Endothelial cell of umbilical vein (primary cell): ENCODE data around the gene MSRB2. TPM values are rescaled to one million over a fixed set of nuclear protein-coding genes. Genes with fewer than 3 reads are reported as not detected.

Experiments
- BruUV-seq: library from RNA; stranded (reverse); fragments of 400-500 nt; replicated peaks from 2 replicates; lab custom pipeline; 2021; lab: Mats Ljungman, UMichigan
- CTCF ChIA-PET: fragments of 300-600, 350-600 bp; sonication (Branson Sonifier 250); formaldehyde crosslinking; loops from one replicate; lab custom pipeline; 2021; ENCODE audit warnings: antibody characterized with exemption, inconsistent platforms; lab: Charles Lee
- POLR2A ChIA-PET: fragments of 300-600, 350-600 bp; sonication (Branson Sonifier 250); formaldehyde crosslinking; loops from one replicate; lab custom pipeline; 2021; ENCODE audit warnings: antibody characterized with exemption, inconsistent platforms; lab: Charles Lee
- DNase-seq: peaks from one replicate; pipeline ENCODE4 v3.0.0-alpha.2; 2011; ENCODE audit warnings: low read depth, low spot score
- FAIRE-seq: peaks from 2 replicates; lab custom pipeline; 2011; peaks lifted over from hg19 to GRCh38; lab: Jason Lieb, UNC
- H2AFZ ChIP-seq: 2 replicates; pipeline ENCODE4 v1.6.0; 2012; ENCODE audit warnings: low read depth, low read length, control low read depth, inconsistent platforms
- H3K27ac ChIP-seq: 2 replicates; pipeline ENCODE4 v1.5.1; 2011; ENCODE audit warnings: low read depth, mild to moderate bottlenecking, control low read depth, low read length, moderate library complexity; ENCODE audit not compliant: insufficient read depth
- H3K27me3 ChIP-seq, 2 experiments: 2 replicates each; pipeline versions ENCODE4 v1.6.0 to v1.6.1; 2011; ENCODE audit warnings: low read length in 2 of 2, mixed read lengths in 1 of 2; ENCODE audit not compliant: control insufficient read depth in 2 of 2, insufficient read depth in 2 of 2
- H3K36me3 ChIP-seq, 2 experiments: 2 replicates in 1 of 2; 3 replicates in 1 of 2; pipeline ENCODE4 v1.5.1; 2011; ENCODE audit warnings: low read length in 2 of 2, mild to moderate bottlenecking in 1 of 2, moderate library complexity in 1 of 2; ENCODE audit not compliant: control insufficient read depth in 2 of 2, insufficient read depth in 2 of 2; ENCODE audit errors: extremely low read depth in 1 of 2
- H3K4me1 ChIP-seq: 3 replicates; pipeline ENCODE4 v1.5.1; 2011; ENCODE audit warnings: mild to moderate bottlenecking, low read length; ENCODE audit not compliant: control insufficient read depth, insufficient read depth; ENCODE audit errors: extremely low read depth
- H3K4me2 ChIP-seq: 2 replicates; pipeline ENCODE4 v1.6.1; 2011; ENCODE audit warnings: low read length, control low read depth, mixed read lengths; ENCODE audit not compliant: insufficient read depth
- H3K4me3 ChIP-seq, 3 experiments: fragments of 200-600 bp in 1 of 3; sonication (generic), shearing (Covaris generic) in 1 of 3; replicated peaks in 1 of 3; 2 replicates each; pipeline ENCODE4 v1.5.1; 2011 to 2016; ENCODE audit warnings: control low read depth in 3 of 3, low read length in 3 of 3, mild to moderate bottlenecking in 2 of 3, inconsistent platforms in 1 of 3, low read depth in 1 of 3, moderate library complexity in 1 of 3; ENCODE audit not compliant: insufficient read depth in 1 of 3
- H3K79me2 ChIP-seq: 2 replicates; pipeline ENCODE4 v1.6.0; 2012; ENCODE audit warnings: low read length, inconsistent platforms; ENCODE audit not compliant: control insufficient read depth, insufficient read depth
- H3K9ac ChIP-seq: replicated peaks from 2 replicates; pipeline ENCODE3; 2011; ENCODE audit warnings: low read length, control low read depth; ENCODE audit not compliant: insufficient read depth; ENCODE audit errors: extremely low read depth
- H3K9me1 ChIP-seq: replicated peaks from 3 replicates; pipeline ENCODE4 v1.6.0; 2011; ENCODE audit warnings: mild to moderate bottlenecking, low read length; ENCODE audit not compliant: control insufficient read depth, insufficient read depth; ENCODE audit errors: extremely low read depth
- H3K9me3 ChIP-seq: replicated peaks from 2 replicates; pipeline ENCODE4 v1.5.1; 2012; ENCODE audit warnings: low read length, inconsistent platforms; ENCODE audit not compliant: control insufficient read depth, insufficient read depth
- H4K20me1 ChIP-seq: replicated peaks from 2 replicates; pipeline ENCODE3; 2011; ENCODE audit warnings: mild to moderate bottlenecking, low read length; ENCODE audit not compliant: control insufficient read depth, insufficient read depth; ENCODE audit errors: extremely low read depth
- CTCF ChIP-seq, 2 donors: IDR thresholded peaks; 1 replicate in 1 of 2; 2 replicates in 1 of 2; pipeline ENCODE4 v1.5.1; 2011; ENCODE audit warnings: low read length in 2 of 2, mild to moderate bottlenecking in 2 of 2, moderate library complexity in 2 of 2, control low read depth in 1 of 2, inconsistent platforms in 1 of 2, low read depth in 1 of 2; ENCODE audit not compliant: insufficient read depth in 1 of 2; ENCODE audit errors: extremely low read depth in 1 of 2
- EZH2 ChIP-seq: IDR thresholded peaks from 2 replicates; pipeline ENCODE4 v1.6.1; 2012; ENCODE audit warnings: borderline replicate concordance, low read depth, mild to moderate bottlenecking, moderate library complexity, low read length, inconsistent platforms; ENCODE audit not compliant: severe bottlenecking
- FOS ChIP-seq: IDR thresholded peaks from 2 replicates; pipeline ENCODE4 v1.6.1; 2011; ENCODE audit warnings: mild to moderate bottlenecking, low read length, moderate library complexity, borderline replicate concordance; ENCODE audit not compliant: insufficient read depth
- GATA2 ChIP-seq: IDR thresholded peaks from 2 replicates; pipeline ENCODE4 v1.7.0; 2011; ENCODE audit warnings: low read depth, mild to moderate bottlenecking, moderate library complexity, mixed read lengths, low read length; ENCODE audit not compliant: insufficient read length, insufficient read depth
- JUN ChIP-seq: IDR thresholded peaks from 2 replicates; pipeline ENCODE4 v1.6.1; 2011; ENCODE audit warnings: borderline replicate concordance, low read depth; ENCODE audit not compliant: insufficient read length, insufficient read depth
- MYC ChIP-seq: IDR thresholded peaks from one replicate; pipeline ENCODE4 v1.6.1; 2011; ENCODE audit warnings: mild to moderate bottlenecking, low read depth, low read length
- POLR2A ChIP-seq: IDR thresholded peaks from 2 replicates; pipeline ENCODE4 v1.6.1; 2012; ENCODE audit warnings: low read depth, mild to moderate bottlenecking, control low read depth, low read length
- POLR2AphosphoS5 ChIP-seq: IDR thresholded peaks from 2 replicates; pipeline ENCODE4 v1.6.1; 2012; ENCODE audit warnings: low read depth, mild to moderate bottlenecking, control low read depth, low read length, moderate library complexity; ENCODE audit not compliant: insufficient read depth
- dilution Hi-C: fragments of 300-500 bp; cut with MboI; formaldehyde crosslinking; loops from one replicate; pipeline ENCODE4 v1.15.0; 2019; ENCODE audit warnings: low sequenced_read_pairs; ENCODE audit not compliant: extremely low pct_ligation_motif_present
- intact Hi-C: fragments of 100-400 bp; cut with micrococcal nuclease; formaldehyde crosslinking; loops from one replicate; pipeline ENCODE4 v1.10.0; 2022
- polyA plus RNA-seq, 4 experiments: library from polyadenylated mRNA; depleted of rRNA in 3 of 4; stranded (reverse) in 3 of 4; unstranded in 1 of 4; fragments of >200 nt; gene quantifications; 2 replicates each; pipeline versions ENCODE4 v1.2.1 to v1.2.3, GENCODE V29; 2011 to 2012; ENCODE audit warnings: missing spikeins in 1 of 4
- total RNA-seq: library from RNA; stranded (reverse); gene quantifications from 2 replicates; pipeline ENCODE4 v1.2.3, GENCODE V29; 2021
- TF ChIP-seq, protein P1 (sequence below): IDR thresholded peaks from 2 replicates; pipeline ENCODE4 v1.6.1; 2011; ENCODE audit not compliant: insufficient read depth, insufficient read length

The MSRB2 gene
- total and polyA plus RNA-seq, 2 donors (not counting 3 experiments of a cell fraction or from before 2014, with no cell fraction given): 16.2 to 20.6 TPM

DNA sequence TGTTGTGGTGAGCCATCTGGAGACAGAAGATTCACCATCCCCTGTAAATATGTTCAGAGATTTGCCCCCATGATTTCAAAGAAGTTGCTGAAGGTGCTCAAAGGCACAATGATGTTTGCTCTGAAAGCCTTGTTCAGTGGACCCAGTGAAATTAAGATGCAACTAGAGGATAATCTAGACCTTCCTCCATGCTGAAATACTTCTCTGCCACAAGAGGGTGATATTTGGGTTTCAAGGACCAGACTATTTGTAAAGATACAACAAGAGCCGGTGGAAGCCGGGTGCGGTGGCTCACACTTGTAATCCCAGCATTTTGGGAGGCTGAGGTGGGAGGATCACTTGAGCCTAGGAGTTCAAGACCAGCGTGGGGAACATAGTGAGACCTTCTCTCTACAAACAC, 13.5 kb upstream of the MSRB2 start:
- H3K4me3 ChIP-seq: no peak overlapping the region
- FAIRE-seq (no peak), DNase-seq (peak; percentile 7)
- POLR2A ChIA-PET: no interaction called here
- no peaks in the 10 kb centered on the region for H4K20me1 ChIP-seq
- peaks cover 11 to 34% of the 10 kb centered on the region in 2 experiments for H3K27me3 ChIP-seq
- H3K9me1 ChIP-seq: no peaks in the 10 kb centered on the region
- no peaks in the 10 kb centered on the region for H3K36me3 ChIP-seq
- no peak overlapping the region for H3K9ac ChIP-seq
- dilution Hi-C loops (no loop called here), intact Hi-C loops (loop anchor here (2.0 kb wide), 1 partner anchor 211 kb away; no protein-coding TSS in a partner anchor)
- no peaks in the 10 kb centered on the region for H3K9me3 ChIP-seq
- H3K79me2 ChIP-seq: no peaks in the 10 kb centered on the region
- CTCF ChIA-PET: interaction anchor here (1.6 kb wide), 1 partner anchor 13 kb away, joined by 7 read pairs; the partner anchor contains the start of gene MSRB2
- TF ChIP-seq CTCF (IDR thresholded peaks at IDR 0.05; ENCODE audit: extremely low read depth in 1 of 2, insufficient read depth in 1 of 2, low read depth in 1 of 2, low read length in 2 of 2) (peak in 1 of 2 donors; percentile 20), FOS (no peak)
- H3K4me1 ChIP-seq: no peaks in the 10 kb centered on the region
- no peak overlapping the region for H3K27ac ChIP-seq
- H2AFZ ChIP-seq: no peak overlapping the region
- H3K4me2 ChIP-seq: no peak overlapping the region
- BruUV-seq: no TSS peak

GRCh38 chr10:23088609-23089008, 6.8 kb upstream of the MSRB2 start:
- CTCF ChIA-PET: no interaction called here
- no peak for FAIRE-seq
- no TSS peak for BruUV-seq
- Histone ChIP-seq H3K9me1 (no peaks in the 10 kb centered on the region), H3K4me2 (no peak overlapping the region), H3K79me2 (no peaks in the 10 kb centered on the region), H2AFZ (no peak overlapping the region), H3K4me3 (no peak overlapping the region), H3K27ac (no peak overlapping the region), H3K9ac (no peak overlapping the region), H3K4me1 (no peaks in the 10 kb centered on the region), H3K36me3 (no peaks in the 10 kb centered on the region), H3K27me3 (peaks cover 1 to 10% of the 10 kb centered on the region in 2 experiments), H4K20me1 (no peaks in the 10 kb centered on the region), H3K9me3 (no peaks in the 10 kb centered on the region)
- intact Hi-C loops (no loop called here), dilution Hi-C loops (no loop called here)
- TF ChIP-seq MYC: no peak
- TF ChIP-seq JUN: peak; percentile 55
- no peak for TF ChIP-seq POLR2A
- TF ChIP-seq POLR2AphosphoS5: no peak
- TF ChIP-seq EZH2: no peak
- TF ChIP-seq FOS: peak; percentile 23
- no peak for TF ChIP-seq GATA2
- TF ChIP-seq CTCF (IDR thresholded peaks at IDR 0.05; ENCODE audit: extremely low read depth in 1 of 2, insufficient read depth in 1 of 2, low read depth in 1 of 2, low read length in 2 of 2): no peak
- TF ChIP-seq, protein P1, sequence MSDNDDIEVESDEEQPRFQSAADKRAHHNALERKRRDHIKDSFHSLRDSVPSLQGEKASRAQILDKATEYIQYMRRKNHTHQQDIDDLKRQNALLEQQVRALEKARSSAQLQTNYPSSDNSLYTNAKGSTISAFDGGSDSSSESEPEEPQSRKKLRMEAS: no peak
- DNase-seq: peak; percentile 21
- POLR2A ChIA-PET: no interaction called here
